Memory B cell (primary cell): ENCODE data around the gene TMEM50B.
"Not testable (repeated sequence)": the region's sequence is repeated elsewhere in the genome, so short reads cannot be mapped to it uniquely, and the experiment has no call there.

Experiments
- ATAC-seq: fragments of 150-1000 bp; cut with Tn5 transposase; 2 replicates; pipeline ENCODE4 v1.10.0; 2021; ENCODE audit warnings: low read depth, mild to moderate bottlenecking, moderate library complexity
- DNase-seq, 2 donors: peaks; one replicate each; pipeline ENCODE4 v3.0.0; 2022; ENCODE audit warnings: low spot score in 2 of 2
- H3K27ac Mint-ChIP-seq: one replicate; pipeline ENCODE4 v1.8.0; 2022; ENCODE audit warnings: mild to moderate bottlenecking, moderate library complexity, mixed read lengths
- H3K27me3 Mint-ChIP-seq: one replicate; pipeline ENCODE4 v1.8.0; 2022; ENCODE audit warnings: mixed read lengths
- H3K36me3 Mint-ChIP-seq: one replicate; pipeline ENCODE4 v1.8.0; 2022; ENCODE audit warnings: mild to moderate bottlenecking, mixed read lengths
- H3K4me1 Mint-ChIP-seq: one replicate; pipeline ENCODE4 v1.8.0; 2022; ENCODE audit warnings: mixed read lengths
- H3K4me3 Mint-ChIP-seq: one replicate; pipeline ENCODE4 v1.8.0; 2022; ENCODE audit warnings: mild to moderate bottlenecking, moderate library complexity, mixed read lengths
- H3K9me3 Mint-ChIP-seq: one replicate; pipeline ENCODE4 v1.8.0; 2022; ENCODE audit warnings: mixed read lengths

Gene TMEM50B

DNA sequence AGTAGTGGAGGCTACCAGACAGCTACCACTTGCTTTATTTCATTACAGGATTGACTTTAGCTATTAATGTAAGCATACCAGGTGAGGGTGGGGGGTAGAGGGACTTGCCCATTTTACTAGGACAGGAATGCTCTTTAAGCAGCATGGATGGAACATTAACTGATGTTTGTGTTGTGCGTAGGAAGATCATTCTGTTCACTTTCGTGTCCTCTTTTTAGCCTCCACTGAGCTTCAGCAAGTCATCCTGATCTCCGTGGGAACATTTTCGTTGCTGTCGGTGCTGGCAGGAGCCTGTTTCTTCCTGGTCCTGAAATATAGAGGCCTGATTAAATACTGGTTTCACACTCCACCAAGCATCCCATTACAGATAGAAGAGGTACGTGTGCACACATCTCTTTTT lies 47.3 kb downstream of the TMEM50B start:
- no peaks in the 10 kb centered on the region for H3K9me3 Mint-ChIP-seq
- peaks cover 35% of the 10 kb centered on the region for H3K36me3 Mint-ChIP-seq
- ATAC-seq (peak; percentile 24), DNase-seq (no peak)
- H3K4me1 Mint-ChIP-seq, result peaks cover 34% of the 10 kb centered on the region
- no peak overlapping the region for H3K4me3 Mint-ChIP-seq
- H3K27me3 Mint-ChIP-seq, result no peaks in the 10 kb centered on the region
- peak overlapping the region; percentile 87 for H3K27ac Mint-ChIP-seq

DNA sequence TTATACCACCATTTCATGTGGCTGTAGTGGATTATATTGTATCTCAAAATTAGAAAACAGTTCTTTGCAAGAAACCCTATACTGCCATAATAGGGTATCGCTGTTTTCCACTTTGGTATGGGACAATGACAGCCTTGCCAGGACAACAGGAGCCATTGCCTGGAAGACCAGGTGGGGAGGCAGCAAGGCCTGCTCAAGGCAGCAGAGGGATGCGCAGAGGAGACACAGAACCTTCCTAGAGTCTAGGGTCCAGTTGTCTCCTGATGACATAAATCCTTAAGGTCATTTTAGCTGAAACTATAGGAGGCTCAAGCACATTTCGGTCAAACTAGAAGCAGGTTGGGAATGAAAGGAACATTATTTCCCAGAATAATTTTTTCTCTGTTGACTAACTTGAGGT lies 48.9 kb downstream of the TMEM50B start:
- peaks cover 36% of the 10 kb centered on the region for H3K4me1 Mint-ChIP-seq
- no peaks in the 10 kb centered on the region for H3K9me3 Mint-ChIP-seq
- H3K36me3 Mint-ChIP-seq, result peaks cover 36% of the 10 kb centered on the region
- H3K4me3 Mint-ChIP-seq, result no peak overlapping the region
- DNase-seq, result no peak
- no peaks in the 10 kb centered on the region for H3K27me3 Mint-ChIP-seq
- ATAC-seq, result no peak
- peak overlapping the region; percentile 45 for H3K27ac Mint-ChIP-seq

- H3K4me1 Mint-ChIP-seq, result peaks cover 23% of the 10 kb centered on the region
- H3K9me3 Mint-ChIP-seq, result no peaks in the 10 kb centered on the region
- no peaks in the 10 kb centered on the region for H3K27me3 Mint-ChIP-seq
- DNase-seq (no peak), ATAC-seq (no peak)
- H3K4me3 Mint-ChIP-seq, result no peak overlapping the region
- H3K36me3 Mint-ChIP-seq, result peaks cover 30% of the 10 kb centered on the region
- peak overlapping the region; percentile 55 for H3K27ac Mint-ChIP-seq
Observed at GRCh38 chr21:33428669-33429068, 51.1 kb downstream of the TMEM50B start.

DNA sequence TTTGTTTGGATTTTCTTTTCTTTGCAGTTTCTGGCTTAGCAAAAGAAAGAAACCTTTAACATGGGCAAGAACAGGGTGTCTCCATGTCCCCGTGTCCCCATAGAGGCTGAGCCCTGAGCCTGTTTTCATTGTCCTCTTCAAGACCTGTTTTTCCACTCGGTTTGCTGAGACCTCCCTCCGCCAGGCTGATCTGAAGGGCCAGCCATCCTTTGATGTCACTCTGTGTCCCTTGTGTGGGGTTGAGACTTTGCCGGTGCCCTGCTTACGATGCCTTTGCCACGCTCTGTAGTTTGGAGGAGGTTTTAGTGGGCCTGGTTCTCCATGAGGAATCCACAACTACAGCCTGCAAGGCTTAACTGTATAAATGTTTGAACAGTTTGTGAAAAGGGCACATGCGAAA lies 52.7 kb downstream of the TMEM50B start:
- Mint-ChIP-seq H3K4me3 (no peak overlapping the region), H3K9me3 (no peaks in the 10 kb centered on the region), H3K27ac (no peak overlapping the region)

GRCh38 chr21:33425825-33426224 lies 53.9 kb downstream of the TMEM50B start:
- Mint-ChIP-seq H3K4me3 (no peak overlapping the region), H3K27me3 (no peaks in the 10 kb centered on the region), H3K27ac (no peak overlapping the region), H3K9me3 (no peaks in the 10 kb centered on the region), H3K4me1 (peaks cover 11% of the 10 kb centered on the region), H3K36me3 (peaks cover 20% of the 10 kb centered on the region)
- DNase-seq (no peak), ATAC-seq (no peak)

More for the DNA sequence above, 52.7 kb downstream of the TMEM50B start:
- H3K27me3 Mint-ChIP-seq, result no peaks in the 10 kb centered on the region
- H3K36me3 Mint-ChIP-seq, result peaks cover 20% of the 10 kb centered on the region
- DNase-seq (no peak), ATAC-seq (no peak)
- peaks cover 11% of the 10 kb centered on the region for H3K4me1 Mint-ChIP-seq

DNA sequence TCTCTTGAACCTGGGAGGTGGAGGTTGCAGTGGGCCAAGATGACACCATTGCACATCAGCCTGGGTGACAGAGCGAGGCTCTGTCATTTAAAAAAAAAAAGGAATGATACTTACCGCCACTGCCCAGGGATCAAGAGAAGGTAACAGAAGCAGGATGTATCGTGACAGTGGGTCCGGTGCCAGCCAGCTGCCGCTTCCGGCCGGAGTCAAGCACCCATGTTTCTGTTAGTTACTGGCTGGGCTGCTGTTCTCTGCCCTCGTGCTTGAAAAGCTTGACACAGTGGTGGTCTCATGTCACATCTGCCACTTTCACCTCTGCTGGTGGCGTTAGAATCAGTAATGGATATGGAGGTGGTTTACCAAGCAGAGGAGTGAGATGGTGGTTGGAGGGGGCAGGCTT lies 55.6 kb downstream of the TMEM50B start:
- H3K4me1 Mint-ChIP-seq, result peaks cover 13% of the 10 kb centered on the region
- no peak overlapping the region for H3K4me3 Mint-ChIP-seq
- DNase-seq, result no peak
- ATAC-seq, result no peak
- peak overlapping the region; percentile 62 for H3K27ac Mint-ChIP-seq
- H3K27me3 Mint-ChIP-seq, result no peaks in the 10 kb centered on the region
- peaks cover 31% of the 10 kb centered on the region for H3K36me3 Mint-ChIP-seq
- no peaks in the 10 kb centered on the region for H3K9me3 Mint-ChIP-seq

DNA sequence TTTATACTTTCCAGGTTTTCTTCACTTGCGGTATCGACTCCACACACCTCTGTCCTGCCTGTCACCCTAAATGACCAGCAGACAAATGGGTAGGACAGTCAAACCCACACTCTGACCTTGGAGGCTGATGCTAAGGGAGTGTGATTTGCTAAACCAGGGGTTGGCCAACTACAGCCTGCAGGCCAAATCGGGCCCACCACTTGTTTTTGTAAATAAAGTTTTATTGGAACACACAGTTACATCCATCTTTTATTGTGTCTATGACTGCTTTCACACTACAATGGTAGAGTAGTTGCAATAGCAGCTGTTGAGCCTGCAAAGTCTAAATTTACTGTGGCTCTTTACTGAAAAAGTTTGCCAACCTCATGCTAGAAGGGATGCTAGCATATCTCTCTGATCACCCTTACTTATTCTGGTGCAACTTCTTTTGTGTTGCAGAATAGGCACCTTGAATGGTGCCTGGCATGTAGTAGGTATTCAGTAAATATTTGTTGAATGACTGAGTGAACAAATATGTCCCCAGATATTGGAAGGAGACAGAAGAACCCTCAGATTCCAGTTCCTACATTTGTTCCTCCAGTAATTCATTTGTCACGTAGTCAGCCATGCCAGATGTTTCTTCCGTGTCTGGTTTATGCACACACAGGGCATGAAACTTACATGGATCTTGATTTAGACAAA lies 57.9 kb downstream of the TMEM50B start:
- Mint-ChIP-seq H3K4me3 (no peak overlapping the region), H3K27me3 (no peaks in the 10 kb centered on the region), H3K4me1 (peaks cover 8% of the 10 kb centered on the region), H3K9me3 (no peaks in the 10 kb centered on the region), H3K36me3 (peaks cover 30% of the 10 kb centered on the region), H3K27ac (no peak overlapping the region)
- ATAC-seq (no peak), DNase-seq (no peak)

GRCh38 chr21:33419538-33420123 lies 60.1 kb downstream of the TMEM50B start:
- no peak overlapping the region for H3K4me3 Mint-ChIP-seq
- peaks cover 8% of the 10 kb centered on the region for H3K4me1 Mint-ChIP-seq
- DNase-seq, result no peak
- H3K36me3 Mint-ChIP-seq, result peaks cover 25% of the 10 kb centered on the region
- no peaks in the 10 kb centered on the region for H3K9me3 Mint-ChIP-seq
- no peak overlapping the region for H3K27ac Mint-ChIP-seq
- ATAC-seq, result no peak
- no peaks in the 10 kb centered on the region for H3K27me3 Mint-ChIP-seq

- H3K4me3 Mint-ChIP-seq, result no peak overlapping the region
- peaks cover 9% of the 10 kb centered on the region for H3K4me1 Mint-ChIP-seq
- no peak overlapping the region for H3K27ac Mint-ChIP-seq
- H3K9me3 Mint-ChIP-seq, result no peaks in the 10 kb centered on the region
- H3K27me3 Mint-ChIP-seq, result no peaks in the 10 kb centered on the region
- no peak for DNase-seq
- peaks cover 23% of the 10 kb centered on the region for H3K36me3 Mint-ChIP-seq
- no peak for ATAC-seq
Observed at GRCh38 chr21:33418691-33419090, 61.1 kb downstream of the TMEM50B start.

- Mint-ChIP-seq H3K4me1 (peaks cover 26% of the 10 kb centered on the region), H3K9me3 (no peaks in the 10 kb centered on the region), H3K27ac (peak overlapping the region; percentile 91), H3K36me3 (peaks cover 27% of the 10 kb centered on the region), H3K4me3 (no peak overlapping the region), H3K27me3 (no peaks in the 10 kb centered on the region)
- DNase-seq (no peak), ATAC-seq (no peak)
Observed at GRCh38 chr21:33414926-33415325, 64.8 kb downstream of the TMEM50B start.

DNA sequence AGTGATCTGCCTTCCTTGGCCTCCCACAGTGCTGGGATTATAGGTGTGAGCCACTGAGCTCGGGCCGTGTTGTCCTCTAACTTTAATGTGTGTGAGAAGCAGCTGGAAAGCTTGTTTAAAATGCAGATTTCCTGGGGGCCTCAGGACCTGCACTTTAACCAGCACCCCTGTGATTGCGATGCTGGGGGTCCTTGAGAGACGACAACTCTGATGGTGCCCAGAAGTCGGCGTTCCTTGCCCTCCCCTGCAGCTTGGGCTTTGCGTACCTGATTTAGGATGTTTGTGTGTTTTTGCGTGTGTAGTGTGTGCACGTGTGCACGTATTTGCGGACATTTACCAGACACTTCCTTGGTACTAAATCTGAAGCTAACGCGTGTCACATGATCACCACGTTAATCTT lies 65.7 kb downstream of the TMEM50B start:
- Mint-ChIP-seq H3K27me3 (no peaks in the 10 kb centered on the region), H3K4me3 (no peak overlapping the region), H3K27ac (peak overlapping the region; percentile 91)

DNA sequence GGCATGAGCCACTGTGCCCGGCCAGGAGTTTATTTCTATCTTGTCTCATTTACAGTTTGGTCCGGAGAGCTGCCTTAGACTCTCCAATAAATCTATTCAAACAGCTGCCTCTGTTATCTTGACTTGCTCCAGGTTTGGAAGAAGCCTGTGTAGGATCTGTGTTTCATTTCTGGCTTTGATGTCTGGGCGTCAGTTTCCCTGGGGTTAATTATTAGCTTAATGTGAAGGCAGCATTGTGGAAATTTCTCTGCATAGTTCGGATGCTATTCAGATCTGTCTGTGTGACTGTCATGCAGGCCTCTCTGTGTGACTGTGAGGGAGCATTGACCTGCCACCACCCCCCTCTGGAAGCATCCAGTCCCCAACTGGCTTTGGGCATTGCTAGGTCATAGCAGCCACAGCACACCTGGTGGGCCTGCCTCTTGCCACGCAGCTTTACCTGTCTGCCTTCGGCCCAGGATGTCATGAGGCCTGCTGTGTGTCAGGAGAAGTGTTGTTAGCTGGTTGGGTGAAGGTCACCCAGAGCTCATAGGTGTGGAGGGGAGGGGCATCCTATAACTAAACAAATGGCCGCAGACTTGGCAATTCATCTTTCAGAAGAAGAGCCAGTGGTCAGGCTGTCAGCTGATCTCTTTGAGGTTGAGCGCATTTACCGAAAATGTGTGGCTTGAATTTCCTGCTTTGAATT lies 66.8 kb downstream of the TMEM50B start:
- ATAC-seq (peak; percentile 39), DNase-seq (no peak)
- Mint-ChIP-seq H3K4me1 (peaks cover 39% of the 10 kb centered on the region), H3K27ac (peak overlapping the region; percentile 91), H3K36me3 (peaks cover 23% of the 10 kb centered on the region), H3K9me3 (no peaks in the 10 kb centered on the region), H3K4me3 (peak overlapping the region; percentile 74), H3K27me3 (no peaks in the 10 kb centered on the region)

More for the DNA sequence above, 65.7 kb downstream of the TMEM50B start:
- Mint-ChIP-seq H3K36me3 (peaks cover 23% of the 10 kb centered on the region), H3K4me1 (peaks cover 33% of the 10 kb centered on the region), H3K9me3 (no peaks in the 10 kb centered on the region)
- ATAC-seq (no peak), DNase-seq (no peak)

DNA sequence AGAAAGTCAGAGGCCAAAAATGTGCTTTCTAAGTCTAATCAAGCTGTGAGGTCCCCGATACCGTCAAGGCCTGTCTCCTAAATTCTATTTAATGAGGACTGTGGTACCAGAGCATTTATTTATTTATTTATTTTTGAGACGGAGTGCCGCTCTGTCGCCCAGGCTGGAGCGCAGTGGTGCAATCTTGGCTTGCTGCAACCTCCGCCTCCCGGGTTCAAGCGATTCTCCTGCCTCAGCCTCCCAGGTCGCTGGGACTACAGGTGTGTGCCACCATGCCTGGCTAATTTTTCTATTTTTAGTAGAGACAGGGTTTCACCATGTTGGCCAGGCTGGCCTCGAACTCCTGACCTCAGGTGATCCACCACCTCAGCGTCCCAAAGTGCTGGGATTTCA lies 67.3 kb downstream of the TMEM50B start:
- Mint-ChIP-seq H3K36me3 (peaks cover 23% of the 10 kb centered on the region), H3K27ac (peak overlapping the region; percentile 91), H3K4me1 (peaks cover 39% of the 10 kb centered on the region), H3K4me3 (peak overlapping the region; percentile 74)
- not testable (repeated sequence) for ATAC-seq, DNase-seq, H3K9me3 Mint-ChIP-seq, H3K27me3 Mint-ChIP-seq

- DNase-seq, result no peak
- Mint-ChIP-seq H3K4me1 (peaks cover 44% of the 10 kb centered on the region), H3K27me3 (no peaks in the 10 kb centered on the region), H3K36me3 (peaks cover 25% of the 10 kb centered on the region), H3K9me3 (no peaks in the 10 kb centered on the region), H3K27ac (peak overlapping the region; percentile 91), H3K4me3 (no peak overlapping the region)
- no peak for ATAC-seq
Observed at GRCh38 chr21:33411949-33412430, 67.8 kb downstream of the TMEM50B start.
